ENCODE data around the gene VAV2.

VAV2 gene

GRCh38 chr9:133713960-133714495 lies 278.1 kb downstream of the VAV2 start:
- DNase-seq (ENCODE audit: extremely low spot score, insufficient read length, low read depth) = no peak
- FAIRE-seq = no peak

- FAIRE-seq = no peak
- no peak for DNase-seq (ENCODE audit: extremely low spot score, insufficient read length, low read depth)
Observed at GRCh38 chr9:133713150-133713959, 278.8 kb downstream of the VAV2 start.

GRCh38 chr9:133712221-133713100 lies 279.7 kb downstream of the VAV2 start:
- no peak for FAIRE-seq
- no peak for DNase-seq (ENCODE audit: extremely low spot score, insufficient read length, low read depth)

Data from GM18507 (cell line).